ENCODE measurements around the gene ASIC1.

ASIC1 gene

GRCh38 chr12:50100561-50100960, 43.2 kb downstream of the ASIC1 start:
- H3K79me2 ChIP-seq (ENCODE audit: insufficient read depth, low read length) = no peaks in the 10 kb centered on the region
- no peaks in the 10 kb centered on the region for H3K9me2 ChIP-seq (replicated peaks; ENCODE audit: insufficient read depth, low read length)
- no peaks in the 10 kb centered on the region for H3K9me3 ChIP-seq (ENCODE audit: insufficient read depth, low read length)
- peaks cover 6% of the 10 kb centered on the region; the same call in 1 of the 2 replicates for H3K36me3 ChIP-seq (ENCODE audit: low read length)
- TF ChIP-seq CTCF (IDR thresholded peaks at IDR 0.05; ENCODE audit: insufficient read depth, low read length, poor library complexity, severe bottlenecking) (no peak), EZH2phosphoT487 (conservative IDR thresholded peaks at IDR 0.05; ENCODE audit: low read length) (no peak)
- no peaks in the 10 kb centered on the region for H3K27me3 ChIP-seq (ENCODE audit: low read length)
- H3K4me3 ChIP-seq (ENCODE audit: insufficient read depth, low read length, poor library complexity, severe bottlenecking) = no peak overlapping the region
- no peak overlapping the region for H3K9ac ChIP-seq (ENCODE audit: low read length)
- H3F3A ChIP-seq (ENCODE audit: insufficient read depth) = no peaks in the 10 kb centered on the region
- H3K4me2 ChIP-seq (ENCODE audit: low read depth, low read length, poor library complexity, severe bottlenecking) = no peak overlapping the region
- no peak overlapping the region for H3K27ac ChIP-seq (ENCODE audit: low read depth, low read length)
- H2AFZ ChIP-seq (ENCODE audit: low read depth, low read length, severe bottlenecking) = no peak overlapping the region
- no peaks in the 10 kb centered on the region for H4K20me1 ChIP-seq (ENCODE audit: low read depth, low read length)

GRCh38 chr12:50101663-50102062, 44.3 kb downstream of the ASIC1 start:
- Histone ChIP-seq H3K9me3 (ENCODE audit: insufficient read depth, low read length) (no peaks in the 10 kb centered on the region), H2AFZ (ENCODE audit: low read depth, low read length, severe bottlenecking) (no peak overlapping the region), H3K4me2 (ENCODE audit: low read depth, low read length, poor library complexity, severe bottlenecking) (no peak overlapping the region), H3K27ac (ENCODE audit: low read depth, low read length) (no peak overlapping the region), H3K9ac (ENCODE audit: low read length) (no peak overlapping the region), H3K4me3 (ENCODE audit: insufficient read depth, low read length, poor library complexity, severe bottlenecking) (no peak overlapping the region), H3K79me2 (ENCODE audit: insufficient read depth, low read length) (no peaks in the 10 kb centered on the region), H3K36me3 (ENCODE audit: low read length) (peaks cover 3% of the 10 kb centered on the region; the same call in 1 of the 2 replicates), H3K27me3 (ENCODE audit: low read length) (no peaks in the 10 kb centered on the region), H4K20me1 (ENCODE audit: low read depth, low read length) (no peaks in the 10 kb centered on the region), H3K9me2 (replicated peaks; ENCODE audit: insufficient read depth, low read length) (no peaks in the 10 kb centered on the region), H3F3A (ENCODE audit: insufficient read depth) (no peaks in the 10 kb centered on the region)
- TF ChIP-seq CTCF (IDR thresholded peaks at IDR 0.05; ENCODE audit: insufficient read depth, low read length, poor library complexity, severe bottlenecking) = no peak
- TF ChIP-seq EZH2phosphoT487 (conservative IDR thresholded peaks at IDR 0.05; ENCODE audit: low read length) = no peak

- Histone ChIP-seq H3K36me3 (ENCODE audit: low read length) (no peaks in the 10 kb centered on the region), H3F3A (ENCODE audit: insufficient read depth) (no peaks in the 10 kb centered on the region), H3K79me2 (ENCODE audit: insufficient read depth, low read length) (no peaks in the 10 kb centered on the region), H3K27ac (ENCODE audit: low read depth, low read length) (no peak overlapping the region), H3K9me2 (replicated peaks; ENCODE audit: insufficient read depth, low read length) (no peaks in the 10 kb centered on the region), H3K4me3 (ENCODE audit: insufficient read depth, low read length, poor library complexity, severe bottlenecking) (no peak overlapping the region), H3K27me3 (ENCODE audit: low read length) (no peaks in the 10 kb centered on the region), H4K20me1 (ENCODE audit: low read depth, low read length) (no peaks in the 10 kb centered on the region), H3K9me3 (ENCODE audit: insufficient read depth, low read length) (no peaks in the 10 kb centered on the region), H3K4me2 (ENCODE audit: low read depth, low read length, poor library complexity, severe bottlenecking) (no peak overlapping the region), H2AFZ (ENCODE audit: low read depth, low read length, severe bottlenecking) (no peak overlapping the region), H3K9ac (ENCODE audit: low read length) (no peak overlapping the region)
- TF ChIP-seq CTCF (IDR thresholded peaks at IDR 0.05; ENCODE audit: insufficient read depth, low read length, poor library complexity, severe bottlenecking) (no peak), EZH2phosphoT487 (conservative IDR thresholded peaks at IDR 0.05; ENCODE audit: low read length) (no peak)
Measured at GRCh38 chr12:50102131-50102531, 44.7 kb downstream of the ASIC1 start.

Data from SU-DHL-6 (cell line).